Measurements from ENCODE around the gene TMEM258. TPM values are rescaled to one million over a fixed set of nuclear protein-coding genes. Genes with fewer than 3 reads are reported as not detected.

Gene TMEM258
- total and polyA plus RNA-seq, 10 of the 15 experiments (the other 5 are each of a cell fraction or from before 2014, with no cell fraction given): 160 to 840 (median 326) TPM

DNA sequence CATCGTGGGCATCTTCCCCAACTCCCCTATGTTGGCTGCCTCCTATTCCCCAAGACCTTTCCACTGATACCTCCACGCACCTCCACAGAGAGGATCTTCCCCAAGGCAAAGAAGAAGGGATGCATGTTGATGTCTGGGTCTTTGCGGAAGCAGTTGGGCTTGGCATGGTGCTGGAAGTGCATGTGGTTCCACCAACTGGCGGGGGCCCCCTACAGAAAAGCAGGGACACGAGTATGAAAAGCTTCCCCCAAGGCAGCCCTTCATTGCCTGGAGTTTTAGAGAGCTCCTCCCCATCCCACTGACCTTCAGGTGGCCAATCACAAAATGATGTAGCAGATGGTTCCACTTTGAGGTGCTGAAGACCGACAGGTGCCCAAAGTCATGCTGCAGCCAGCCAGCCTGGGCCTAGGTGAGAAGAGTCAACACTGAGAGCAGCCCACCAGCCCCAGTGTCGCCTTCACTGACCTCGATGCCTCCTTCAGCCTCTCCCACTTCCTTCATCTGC, 18.3 kb upstream of the TMEM258 start:
- H3K79me2 ChIP-seq (ENCODE audit: control insufficient read depth, insufficient read depth, low read length): peaks cover 12% of the 10 kb centered on the region
- ChIA-PET CTCF (interaction anchor here (0.7 to 10.8 kb wide), 4 partner anchors 13 to 251 kb away, joined by 3 to 141 read pairs (median 4); partner anchors contain the start of gene FEN1), SMC1A (ENCODE audit: uncharacterized antibody, unreplicated experiment) (interaction anchor here (1.4 to 1.9 kb wide), 2 partner anchors 13 to 24 kb away, joined by 3 to 6 read pairs; no protein-coding TSS in a partner anchor), RAD21 (ENCODE audit: unreplicated experiment) (no interaction called here), POLR2A (no interaction called here)
- H3K36me3 ChIP-seq (ENCODE audit: control insufficient read depth in 2 of 2, insufficient read depth in 2 of 2, low read length in 1 of 2): peaks cover 0 to 8% of the 10 kb centered on the region in 2 experiments; a peak in 2 of 4 replicates
- H3K4me2 ChIP-seq (ENCODE audit: control insufficient read depth, insufficient read depth): no peak overlapping the region
- 79% methylated on average over 8 of the region's 8 CpGs for WGBS (ENCODE audit: insufficient coverage, insufficient replicate concordance, low lambda C conversion rate, missing lambda C conversion rate)
- no peaks in the 10 kb centered on the region; the same call in 1 of the 2 replicates for H3K4me1 ChIP-seq (ENCODE audit: control insufficient read depth, insufficient read depth, low read length)
- FAIRE-seq (no peak), DNase-seq (ENCODE audit: low read depth, low spot score) (no peak), ATAC-seq (no peak)
- in situ Hi-C loops (cut with MboI): no loop called here
- H3K27ac ChIP-seq (ENCODE audit: control insufficient read depth, insufficient read depth): no peak overlapping the region
- no peaks in the 10 kb centered on the region for H4K20me1 ChIP-seq (ENCODE audit: control insufficient read depth, insufficient read depth)
- TF ChIP-seq, protein P1, sequence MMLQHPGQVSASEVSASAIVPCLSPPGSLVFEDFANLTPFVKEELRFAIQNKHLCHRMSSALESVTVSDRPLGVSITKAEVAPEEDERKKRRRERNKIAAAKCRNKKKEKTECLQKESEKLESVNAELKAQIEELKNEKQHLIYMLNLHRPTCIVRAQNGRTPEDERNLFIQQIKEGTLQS (IDR thresholded peaks at IDR 0.05; ENCODE audit: borderline replicate concordance, extremely low read depth, low read depth, low read length): no peak
- TF ChIP-seq BRCA1 (IDR thresholded peaks at IDR 0.05; ENCODE audit: low read depth, low read length) (no peak), MTA2 (IDR thresholded peaks at IDR 0.05; ENCODE audit: low read depth) (no peak), NFYA (IDR thresholded peaks at IDR 0.05; ENCODE audit: borderline replicate concordance, low read depth, low read length) (no peak), SRF (IDR thresholded peaks at IDR 0.05; ENCODE audit: low read depth in 2 of 2, low read length in 2 of 2) (no peak)
- H2AFZ ChIP-seq (ENCODE audit: control insufficient read depth, low read depth, low read length): no peak overlapping the region
- no peak overlapping the region for H3K4me3 ChIP-seq
- H3K27me3 ChIP-seq (replicated peaks in 1 of 2; ENCODE audit: control insufficient read depth in 2 of 2, insufficient read depth in 2 of 2, low read length in 1 of 2): no peaks in the 10 kb centered on the region
- intact Hi-C loops (cut with micrococcal nuclease; ENCODE audit: unreplicated experiment): no loop called here
- no peak overlapping the region for H3K9ac ChIP-seq (ENCODE audit: control insufficient read depth, insufficient read depth, low read length)
- no TSS peak for BruUV-seq (replicated peaks)
- H3K9me3 ChIP-seq (replicated peaks; ENCODE audit: control insufficient read depth, insufficient read depth, low read length): no peaks in the 10 kb centered on the region

DNA sequence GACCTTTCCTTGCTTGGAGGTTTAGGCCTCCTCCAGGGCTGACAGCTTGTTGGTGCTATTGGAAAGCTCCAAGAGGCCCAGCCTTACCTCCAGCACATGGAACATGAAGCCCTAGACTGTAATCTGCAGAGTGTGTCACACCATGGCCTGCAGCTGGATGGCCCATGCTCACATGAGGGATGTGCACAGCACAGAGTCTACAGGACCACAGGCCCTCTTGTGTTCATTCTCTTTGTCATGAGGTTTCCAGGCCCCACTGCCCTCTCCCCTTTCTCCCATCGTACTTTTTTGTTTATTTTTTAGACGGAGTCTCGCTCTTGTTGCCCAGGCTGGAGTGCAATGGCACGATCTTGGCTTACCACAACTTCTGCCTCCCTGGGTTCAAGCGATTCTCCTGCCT, 14.4 kb upstream of the TMEM258 start:
- H3K4me3 ChIP-seq: no peak overlapping the region
- no peak overlapping the region for H3K27ac ChIP-seq (ENCODE audit: control insufficient read depth, insufficient read depth)
- RAD21 ChIA-PET (ENCODE audit: unreplicated experiment): interaction anchor here (1.1 to 3.7 kb wide), 3 partner anchors 8 to 59 kb away, joined by 3 to 19 read pairs (median 3); no protein-coding TSS in a partner anchor
- ATAC-seq (no peak), FAIRE-seq (no peak), DNase-seq (ENCODE audit: low read depth, low spot score) (no peak)
- H3K27me3 ChIP-seq (replicated peaks in 1 of 2; ENCODE audit: control insufficient read depth in 2 of 2, insufficient read depth in 2 of 2, low read length in 1 of 2): no peaks in the 10 kb centered on the region
- intact Hi-C loops (cut with micrococcal nuclease; ENCODE audit: unreplicated experiment) (no loop called here), in situ Hi-C loops (cut with MboI) (no loop called here)
- SMC1A ChIA-PET (ENCODE audit: uncharacterized antibody, unreplicated experiment): interaction anchor here (1.1 to 1.8 kb wide), 6 partner anchors 8 to 277 kb away, joined by 3 to 10 read pairs (median 4); partner anchors contain the start of gene TMEM258
- peaks cover 7 to 9% of the 10 kb centered on the region in 2 experiments for H3K36me3 ChIP-seq (ENCODE audit: control insufficient read depth in 2 of 2, insufficient read depth in 2 of 2, low read length in 1 of 2)
- BruUV-seq (replicated peaks): no TSS peak
- WGBS (ENCODE audit: insufficient coverage, insufficient replicate concordance, low lambda C conversion rate, missing lambda C conversion rate): 98% methylated on average over 5 of the region's 5 CpGs
- CTCF ChIA-PET: interaction anchor here (1.0 to 3.9 kb wide), 5 partner anchors 10 to 301 kb away, joined by 3 to 39 read pairs (median 4); no protein-coding TSS in a partner anchor
- H4K20me1 ChIP-seq (ENCODE audit: control insufficient read depth, insufficient read depth): no peaks in the 10 kb centered on the region
- TF ChIP-seq, protein P2, sequence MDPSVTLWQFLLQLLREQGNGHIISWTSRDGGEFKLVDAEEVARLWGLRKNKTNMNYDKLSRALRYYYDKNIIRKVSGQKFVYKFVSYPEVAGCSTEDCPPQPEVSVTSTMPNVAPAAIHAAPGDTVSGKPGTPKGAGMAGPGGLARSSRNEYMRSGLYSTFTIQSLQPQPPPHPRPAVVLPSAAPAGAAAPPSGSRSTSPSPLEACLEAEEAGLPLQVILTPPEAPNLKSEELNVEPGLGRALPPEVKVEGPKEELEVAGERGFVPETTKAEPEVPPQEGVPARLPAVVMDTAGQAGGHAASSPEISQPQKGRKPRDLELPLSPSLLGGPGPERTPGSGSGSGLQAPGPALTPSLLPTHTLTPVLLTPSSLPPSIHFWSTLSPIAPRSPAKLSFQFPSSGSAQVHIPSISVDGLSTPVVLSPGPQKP (IDR thresholded peaks at IDR 0.05; ENCODE audit: low read depth, low read length): no peak
- TF ChIP-seq, protein P3, sequence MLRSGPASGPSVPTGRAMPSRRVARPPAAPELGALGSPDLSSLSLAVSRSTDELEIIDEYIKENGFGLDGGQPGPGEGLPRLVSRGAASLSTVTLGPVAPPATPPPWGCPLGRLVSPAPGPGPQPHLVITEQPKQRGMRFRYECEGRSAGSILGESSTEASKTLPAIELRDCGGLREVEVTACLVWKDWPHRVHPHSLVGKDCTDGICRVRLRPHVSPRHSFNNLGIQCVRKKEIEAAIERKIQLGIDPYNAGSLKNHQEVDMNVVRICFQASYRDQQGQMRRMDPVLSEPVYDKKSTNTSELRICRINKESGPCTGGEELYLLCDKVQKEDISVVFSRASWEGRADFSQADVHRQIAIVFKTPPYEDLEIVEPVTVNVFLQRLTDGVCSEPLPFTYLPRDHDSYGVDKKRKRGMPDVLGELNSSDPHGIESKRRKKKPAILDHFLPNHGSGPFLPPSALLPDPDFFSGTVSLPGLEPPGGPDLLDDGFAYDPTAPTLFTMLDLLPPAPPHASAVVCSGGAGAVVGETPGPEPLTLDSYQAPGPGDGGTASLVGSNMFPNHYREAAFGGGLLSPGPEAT (IDR thresholded peaks at IDR 0.05; ENCODE audit: low read depth): no peak
- TF ChIP-seq MYC (IDR thresholded peaks at IDR 0.05; ENCODE audit: insufficient read depth, insufficient read length, insufficient replicate concordance, low read length, severe bottlenecking): no peak
- TF ChIP-seq MEF2A (IDR thresholded peaks at IDR 0.05; ENCODE audit: insufficient read depth, low read depth, low read length): no peak
- TF ChIP-seq, protein P4, sequence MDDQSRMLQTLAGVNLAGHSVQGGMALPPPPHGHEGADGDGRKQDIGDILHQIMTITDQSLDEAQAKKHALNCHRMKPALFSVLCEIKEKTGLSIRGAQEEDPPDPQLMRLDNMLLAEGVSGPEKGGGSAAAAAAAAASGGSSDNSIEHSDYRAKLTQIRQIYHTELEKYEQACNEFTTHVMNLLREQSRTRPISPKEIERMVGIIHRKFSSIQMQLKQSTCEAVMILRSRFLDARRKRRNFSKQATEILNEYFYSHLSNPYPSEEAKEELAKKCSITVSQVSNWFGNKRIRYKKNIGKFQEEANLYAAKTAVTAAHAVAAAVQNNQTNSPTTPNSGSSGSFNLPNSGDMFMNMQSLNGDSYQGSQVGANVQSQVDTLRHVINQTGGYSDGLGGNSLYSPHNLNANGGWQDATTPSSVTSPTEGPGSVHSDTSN (IDR thresholded peaks at IDR 0.05; ENCODE audit: insufficient replicate concordance, low read depth, low read length): no peak
- no peak for TF ChIP-seq POU2F2 (IDR thresholded peaks at IDR 0.05; ENCODE audit: borderline replicate concordance, low read depth, low read length)
- no peaks in the 10 kb centered on the region for H3K9me3 ChIP-seq (replicated peaks; ENCODE audit: control insufficient read depth, insufficient read depth, low read length)
- H3K4me2 ChIP-seq (ENCODE audit: control insufficient read depth, insufficient read depth): no peak overlapping the region
- no peaks in the 10 kb centered on the region for H3K4me1 ChIP-seq (ENCODE audit: control insufficient read depth, insufficient read depth, low read length)
- POLR2A ChIA-PET: interaction anchor here (0.9 to 2.4 kb wide), 2 partner anchors 8 to 27 kb away, joined by 4 to 8 read pairs; no protein-coding TSS in a partner anchor
- no peaks in the 10 kb centered on the region for H3K79me2 ChIP-seq (ENCODE audit: control insufficient read depth, insufficient read depth, low read length)
- H3K9ac ChIP-seq (ENCODE audit: control insufficient read depth, insufficient read depth, low read length): no peak overlapping the region
- no peak overlapping the region for H2AFZ ChIP-seq (ENCODE audit: control insufficient read depth, low read depth, low read length)

All from GM12878 (cell line).